SKM-1 treated with dmso at 0.1 percent for 144 hours (cell line): Measurements from ENCODE around the gene ZNF500.

ENCODE experiments used
- DNase-seq: peaks from one replicate; lab custom pipeline; 2025; ENCODE audit not compliant: unreplicated experiment; lab: John Stamatoyannopoulos, UW

Gene ZNF500

GRCh38 chr16:4713663-4714501 lies 53.1 kb downstream of the ZNF500 start:
- DNase-seq: no peak

- no peak for DNase-seq
Observed at GRCh38 chr16:4709481-4709880, 57.5 kb downstream of the ZNF500 start.

DNA sequence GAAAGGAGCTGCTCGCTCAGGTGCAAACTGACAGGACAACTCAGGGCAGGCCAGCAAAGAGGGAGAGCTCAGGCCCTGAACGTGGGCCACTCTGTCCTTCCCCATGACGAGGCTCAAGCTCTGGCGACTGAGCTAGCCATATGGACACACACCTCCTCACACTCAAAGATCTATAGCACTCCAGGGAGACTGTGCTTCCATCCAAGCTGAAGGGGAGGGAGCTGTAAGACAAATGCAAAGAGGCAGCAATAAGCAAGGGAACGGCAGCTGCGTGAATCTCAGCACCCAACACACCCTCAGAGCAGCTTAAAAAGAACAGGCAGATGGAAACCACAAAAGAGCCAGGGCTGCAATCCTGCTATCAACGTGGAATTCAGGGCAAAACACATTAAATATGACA lies 60.1 kb downstream of the ZNF500 start:
- DNase-seq: no peak

DNA sequence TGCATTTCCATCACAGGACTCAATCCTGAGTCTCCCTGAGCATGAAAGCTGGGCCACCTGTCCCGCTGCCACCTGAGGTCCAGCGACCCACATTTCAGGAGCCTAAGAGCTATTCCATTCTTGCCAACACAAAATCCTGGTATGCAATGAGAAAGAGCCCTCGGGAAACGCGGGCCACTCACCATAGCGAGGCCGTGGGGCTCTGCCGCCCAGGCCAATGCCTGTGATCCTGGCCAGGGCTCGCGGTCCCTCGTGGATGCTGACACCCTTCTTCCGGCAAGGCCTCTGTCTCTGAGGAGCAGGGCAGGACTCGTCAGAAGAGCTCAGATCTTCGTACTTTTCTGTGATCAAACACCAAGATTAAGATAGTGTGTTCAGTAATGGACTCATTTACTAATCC lies 62.0 kb downstream of the ZNF500 start:
- DNase-seq: no peak

DNA sequence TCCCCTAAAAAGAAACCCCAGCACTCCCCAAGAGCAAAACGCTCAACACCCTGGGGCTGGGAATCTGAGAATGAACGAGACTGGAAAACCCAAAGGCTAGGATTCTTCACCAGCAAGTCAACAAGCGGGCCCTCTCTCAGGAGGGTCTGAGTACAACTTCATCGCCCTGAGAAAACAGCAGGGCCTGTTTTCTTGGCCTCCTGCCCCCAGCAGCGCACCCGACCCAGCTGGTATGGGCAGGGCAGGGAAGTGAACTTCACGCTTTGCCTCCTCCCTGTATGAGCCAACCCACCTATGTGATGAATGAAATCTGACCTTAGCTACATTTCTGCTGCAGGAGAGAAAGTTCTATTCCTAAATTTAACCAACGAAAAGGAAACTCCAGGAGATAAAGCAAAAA lies 62.5 kb downstream of the ZNF500 start:
- no peak for DNase-seq

DNA sequence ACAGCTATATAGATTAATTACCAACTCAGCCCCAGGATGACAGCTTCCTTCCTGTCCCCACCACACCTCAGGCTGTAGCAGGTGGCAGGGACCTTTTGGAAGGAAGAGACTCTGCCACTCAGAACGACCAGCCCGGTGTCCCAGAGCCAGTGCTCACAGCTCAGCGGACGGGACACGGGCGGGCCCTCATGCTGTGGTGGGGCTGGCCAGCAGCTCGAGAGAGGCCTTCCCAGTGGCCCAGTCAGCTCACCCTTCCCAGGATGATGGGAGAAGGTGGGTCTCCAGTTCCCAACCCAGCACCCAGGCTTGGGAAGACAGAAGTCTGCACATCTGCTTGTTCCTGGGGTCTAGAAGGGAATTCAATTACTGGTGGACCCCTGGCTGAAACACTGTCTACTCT lies 63.1 kb downstream of the ZNF500 start:
- DNase-seq: no peak

DNA sequence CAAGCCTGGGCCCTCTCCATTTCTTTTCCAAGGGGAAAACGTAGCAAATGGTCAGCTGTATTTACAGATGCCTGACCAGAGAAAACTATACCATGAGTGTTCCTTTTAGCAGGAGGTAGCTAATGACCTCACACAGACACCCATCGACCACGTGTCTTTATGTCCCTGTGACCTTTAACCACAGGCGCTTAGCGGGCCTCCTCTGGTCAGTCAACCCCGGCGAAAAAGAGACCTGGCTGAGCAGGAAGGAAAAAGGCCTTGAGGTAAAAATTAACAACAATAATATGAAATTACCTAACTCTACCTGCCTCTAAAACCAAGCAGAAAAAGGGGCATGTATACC lies 64.5 kb downstream of the ZNF500 start:
- no peak for DNase-seq

- no peak for DNase-seq
Observed at GRCh38 chr16:4701791-4702465, 65.0 kb downstream of the ZNF500 start.

DNA sequence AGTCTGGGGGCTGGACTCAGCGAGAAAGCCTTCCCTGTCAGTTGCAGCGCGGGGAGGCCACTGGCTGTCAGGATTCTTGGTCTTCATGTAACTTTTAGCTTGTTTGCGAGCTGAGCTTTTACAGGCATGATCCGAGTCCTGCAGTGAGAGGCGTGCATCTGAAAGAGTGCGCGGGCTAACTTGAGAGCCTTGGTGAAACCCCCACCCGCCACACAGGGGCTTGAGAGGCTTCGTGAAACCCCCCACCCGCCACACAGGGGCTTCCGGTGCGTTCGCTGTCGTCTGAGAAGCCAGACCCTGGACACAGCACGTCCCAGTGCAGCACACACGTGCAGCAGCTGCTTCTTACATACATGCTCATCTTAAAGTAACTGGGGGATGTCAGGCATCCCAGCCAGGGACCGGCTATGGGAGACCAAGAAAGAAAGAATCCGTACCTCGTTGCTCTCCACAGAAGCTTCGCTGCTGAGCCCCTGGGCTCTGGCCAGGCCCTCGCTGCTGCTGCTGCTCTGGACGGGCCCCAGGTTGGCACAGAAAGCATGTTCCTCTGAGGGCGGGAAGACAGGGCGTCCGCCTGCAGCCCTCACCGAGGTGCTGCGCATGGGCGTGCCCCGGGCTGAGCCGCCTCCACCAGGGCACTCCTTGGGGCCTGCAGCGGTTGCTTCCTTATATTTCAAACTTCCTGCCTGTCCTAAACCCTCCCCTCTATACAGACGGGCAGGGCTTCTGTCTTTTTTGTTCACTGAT lies 65.8 kb downstream of the ZNF500 start:
- no peak for DNase-seq

GRCh38 chr16:4700380-4700996 lies 66.5 kb downstream of the ZNF500 start:
- DNase-seq: no peak

DNA sequence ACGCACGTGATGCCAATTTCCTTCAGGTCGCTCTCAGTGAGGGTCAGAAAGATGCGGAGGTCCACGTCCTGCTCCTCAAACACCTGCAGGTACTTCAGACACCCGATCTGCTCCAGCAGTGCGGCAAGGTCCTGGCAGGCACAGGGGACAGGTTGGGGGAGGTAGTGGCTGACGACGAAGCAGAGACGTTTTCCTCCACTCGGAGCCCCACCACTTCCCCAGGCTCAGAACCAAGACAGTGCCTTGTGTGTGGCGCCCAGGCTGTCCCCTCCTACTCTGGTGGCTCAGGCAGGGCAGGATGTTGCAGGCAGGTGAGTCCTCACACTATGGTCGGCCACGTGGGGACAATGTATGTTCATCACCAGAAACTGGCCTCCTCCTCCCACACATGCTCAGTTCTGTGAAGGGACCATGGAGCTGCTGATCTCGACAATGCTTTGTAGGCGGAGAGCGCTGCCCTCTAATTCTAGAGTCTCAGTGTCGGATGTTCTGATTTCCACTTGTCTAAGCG lies 67.9 kb downstream of the ZNF500 start:
- DNase-seq: no peak

- no peak for DNase-seq
Observed at GRCh38 chr16:4698321-4699045, 68.5 kb downstream of the ZNF500 start.
